Measurements from ENCODE around the gene IMMP2L.

DNA sequence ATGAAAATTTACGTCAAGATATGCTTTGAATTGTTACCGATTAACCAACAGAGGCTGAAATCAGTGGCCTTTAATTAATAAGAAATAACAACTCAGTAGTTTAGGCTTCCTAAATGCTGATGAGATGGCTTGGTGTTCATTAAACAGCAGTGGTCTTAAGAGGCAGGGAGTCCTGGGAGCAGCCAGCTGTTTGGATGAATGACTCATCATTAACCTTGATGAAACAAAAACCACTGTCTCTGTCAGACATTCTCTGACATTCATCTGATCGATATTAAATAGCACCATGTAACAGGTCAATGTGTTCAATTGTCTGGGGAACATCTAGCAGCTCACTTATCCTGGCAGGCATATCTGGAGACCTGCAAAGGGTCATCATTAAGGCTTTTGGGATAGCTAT lies 705.6 kb downstream of the IMMP2L start:
- TF ChIP-seq EZH2phosphoT487 (conservative IDR thresholded peaks at IDR 0.05; ENCODE audit: low read length) = no peak
- TF ChIP-seq, protein P1, sequence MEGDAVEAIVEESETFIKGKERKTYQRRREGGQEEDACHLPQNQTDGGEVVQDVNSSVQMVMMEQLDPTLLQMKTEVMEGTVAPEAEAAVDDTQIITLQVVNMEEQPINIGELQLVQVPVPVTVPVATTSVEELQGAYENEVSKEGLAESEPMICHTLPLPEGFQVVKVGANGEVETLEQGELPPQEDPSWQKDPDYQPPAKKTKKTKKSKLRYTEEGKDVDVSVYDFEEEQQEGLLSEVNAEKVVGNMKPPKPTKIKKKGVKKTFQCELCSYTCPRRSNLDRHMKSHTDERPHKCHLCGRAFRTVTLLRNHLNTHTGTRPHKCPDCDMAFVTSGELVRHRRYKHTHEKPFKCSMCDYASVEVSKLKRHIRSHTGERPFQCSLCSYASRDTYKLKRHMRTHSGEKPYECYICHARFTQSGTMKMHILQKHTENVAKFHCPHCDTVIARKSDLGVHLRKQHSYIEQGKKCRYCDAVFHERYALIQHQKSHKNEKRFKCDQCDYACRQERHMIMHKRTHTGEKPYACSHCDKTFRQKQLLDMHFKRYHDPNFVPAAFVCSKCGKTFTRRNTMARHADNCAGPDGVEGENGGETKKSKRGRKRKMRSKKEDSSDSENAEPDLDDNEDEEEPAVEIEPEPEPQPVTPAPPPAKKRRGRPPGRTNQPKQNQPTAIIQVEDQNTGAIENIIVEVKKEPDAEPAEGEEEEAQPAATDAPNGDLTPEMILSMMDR (IDR thresholded peaks at IDR 0.05; ENCODE audit: insufficient read depth, low read length, poor library complexity, severe bottlenecking) = no peak

All from SU-DHL-6 (cell line).